ENCODE measurements around the gene MEG3. TPM values are rescaled to one million over a fixed set of nuclear protein-coding genes. Genes with fewer than 3 reads are reported as not detected.

Gene MEG3
- total RNA-seq, 1 donor from 2014 or later: 0.22 TPM

- no peak overlapping the region for H3K27ac Mint-ChIP-seq (ENCODE audit: unreplicated experiment)
- no peak for TF ChIP-seq CTCF (IDR thresholded peaks at IDR 0.05; ENCODE audit: partially characterized antibody, unreplicated experiment)
- no peaks in the 10 kb centered on the region for H3K36me3 Mint-ChIP-seq (ENCODE audit: unreplicated experiment)
- H3K9me3 Mint-ChIP-seq (ENCODE audit: unreplicated experiment): peaks cover 6% of the 10 kb centered on the region
- peaks cover 6% of the 10 kb centered on the region for H3K27me3 Mint-ChIP-seq (ENCODE audit: unreplicated experiment)
- H3K4me3 Mint-ChIP-seq (ENCODE audit: unreplicated experiment): no peak overlapping the region
- no peak for DNase-seq
- peaks cover 24% of the 10 kb centered on the region for H3K4me1 Mint-ChIP-seq (ENCODE audit: low read depth, unreplicated experiment)
Observed at GRCh38 chr14:100788517-100788916, 37.4 kb upstream of the MEG3 start.

GRCh38 chr14:100788942-100789341 is 37.0 kb upstream of the MEG3 start:
- Mint-ChIP-seq H3K4me1 (ENCODE audit: low read depth, unreplicated experiment) (peaks cover 23% of the 10 kb centered on the region), H3K36me3 (ENCODE audit: unreplicated experiment) (no peaks in the 10 kb centered on the region), H3K27ac (ENCODE audit: unreplicated experiment) (no peak overlapping the region), H3K27me3 (ENCODE audit: unreplicated experiment) (peaks cover 5% of the 10 kb centered on the region), H3K4me3 (ENCODE audit: unreplicated experiment) (no peak overlapping the region), H3K9me3 (ENCODE audit: unreplicated experiment) (peaks cover 6% of the 10 kb centered on the region)
- no peak for DNase-seq
- no peak for TF ChIP-seq CTCF (IDR thresholded peaks at IDR 0.05; ENCODE audit: partially characterized antibody, unreplicated experiment)

GRCh38 chr14:100789460-100790417 is 36.2 kb upstream of the MEG3 start:
- Mint-ChIP-seq H3K27me3 (ENCODE audit: unreplicated experiment) (peaks cover 2% of the 10 kb centered on the region), H3K4me3 (ENCODE audit: unreplicated experiment) (no peak overlapping the region), H3K27ac (ENCODE audit: unreplicated experiment) (no peak overlapping the region), H3K4me1 (ENCODE audit: low read depth, unreplicated experiment) (peaks cover 18% of the 10 kb centered on the region), H3K9me3 (ENCODE audit: unreplicated experiment) (peaks cover 6% of the 10 kb centered on the region), H3K36me3 (ENCODE audit: unreplicated experiment) (no peaks in the 10 kb centered on the region)
- TF ChIP-seq CTCF (IDR thresholded peaks at IDR 0.05; ENCODE audit: partially characterized antibody, unreplicated experiment): no peak
- no peak for DNase-seq

- Mint-ChIP-seq H3K4me3 (ENCODE audit: unreplicated experiment) (no peak overlapping the region), H3K27ac (ENCODE audit: unreplicated experiment) (no peak overlapping the region), H3K36me3 (ENCODE audit: unreplicated experiment) (no peaks in the 10 kb centered on the region), H3K4me1 (ENCODE audit: low read depth, unreplicated experiment) (peaks cover 12% of the 10 kb centered on the region), H3K27me3 (ENCODE audit: unreplicated experiment) (peaks cover 2% of the 10 kb centered on the region), H3K9me3 (ENCODE audit: unreplicated experiment) (peaks cover 1% of the 10 kb centered on the region)
- DNase-seq: no peak
- TF ChIP-seq CTCF (IDR thresholded peaks at IDR 0.05; ENCODE audit: partially characterized antibody, unreplicated experiment): no peak
Observed at GRCh38 chr14:100790502-100791347, 35.2 kb upstream of the MEG3 start.

Measured in glutamatergic neuron (in vitro differentiated cells).